ENCODE measurements around the gene COA6. TPM values are rescaled to one million over a fixed set of nuclear protein-coding genes. Genes with fewer than 3 reads are reported as not detected.

The COA6 gene
- total and polyA plus RNA-seq, 2 of the 13 experiments (the other 11 are each of a cell fraction or from before 2014, with no cell fraction given): 32.4 to 104 TPM

DNA sequence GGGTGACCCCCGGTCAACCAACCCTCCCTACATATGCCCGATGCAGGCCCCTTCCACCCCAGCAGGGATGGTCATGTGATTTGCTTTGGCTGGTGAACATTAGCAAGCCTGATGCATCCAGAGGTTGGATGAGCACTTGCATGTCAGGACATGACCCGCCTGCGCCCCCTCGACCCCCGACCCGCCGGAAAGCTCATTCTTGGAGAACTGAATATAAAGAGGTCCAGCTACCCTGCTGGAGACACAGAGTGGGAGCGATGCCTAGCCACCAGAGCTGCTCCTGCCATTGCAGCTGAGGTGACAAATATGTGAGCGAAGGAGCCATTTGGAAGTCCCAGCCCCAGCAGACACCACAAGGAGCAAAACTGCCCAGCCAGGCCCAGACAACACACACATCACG lies 39.6 kb downstream of the COA6 start (continued):
- TF ChIP-seq DNMT3B (CRISPR knock-in tag; conservative IDR thresholded peaks at IDR 0.05) (no peak), RNF2 (conservative IDR thresholded peaks at IDR 0.05; ENCODE audit: low read depth) (no peak), TARDBP (CRISPR knock-in tag; IDR thresholded peaks at IDR 0.05) (no peak)

DNA sequence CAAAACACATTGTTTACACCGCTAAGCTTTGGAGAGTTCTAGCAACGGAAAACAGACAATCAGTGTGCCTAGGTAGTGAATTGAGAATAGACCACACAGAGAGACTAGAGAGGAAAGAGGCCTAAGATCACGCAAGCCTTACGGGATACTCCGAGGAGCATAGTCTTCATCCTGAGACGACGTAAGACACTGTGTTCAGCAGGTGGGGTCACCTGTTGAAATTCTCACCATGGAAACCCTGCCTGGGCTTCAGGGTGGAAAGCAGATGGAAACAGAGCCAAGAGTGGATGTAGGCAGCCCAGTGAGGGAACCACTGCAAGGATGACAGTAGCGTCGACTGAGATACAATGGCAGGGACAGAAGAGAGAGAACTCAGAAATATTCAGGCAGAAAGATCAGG lies 40.2 kb downstream of the COA6 start:
- BruUV-seq (replicated peaks): no TSS peak
- intact Hi-C loops (cut with micrococcal nuclease; ENCODE audit: unreplicated experiment): no loop called here
- in situ Hi-C loops (cut with HindIII; ENCODE audit: extremely low pct_ligation_motif_present, low pct_unique_long_range_greater_than_20kb): no loop called here
- WGBS (ENCODE audit: low lambda C conversion rate): 99% methylated on average over 9 of the region's 9 CpGs
- H2AFZ ChIP-seq (ENCODE audit: low read length): no peak overlapping the region
- H3K79me2 ChIP-seq (ENCODE audit: insufficient read depth, low read length): no peaks in the 10 kb centered on the region
- no peak overlapping the region for H3K4me2 ChIP-seq (ENCODE audit: low read depth, low read length)
- no peak for DNase-seq (ENCODE audit: low spot score)
- H3K27ac ChIP-seq (ENCODE audit: extremely low read length, insufficient read depth, low read length): no peak overlapping the region
- no peak for ATAC-seq
- H3K27me3 ChIP-seq (ENCODE audit: control insufficient read depth in 1 of 2, insufficient read depth in 2 of 2, low read length in 2 of 2): no peaks in the 10 kb centered on the region; a peak in 1 of 5 replicates
- ChIA-PET POLR2A (no interaction called here), CTCF (ENCODE audit: low intra/inter-chr PET ratio, low total read pairs) (no interaction called here)
- no peaks in the 10 kb centered on the region for H3K4me1 ChIP-seq (ENCODE audit: insufficient read depth, low read length)
- no peaks in the 10 kb centered on the region for H4K20me1 ChIP-seq (ENCODE audit: insufficient read depth, low read length)
- no peak for FAIRE-seq
- no peaks in the 10 kb centered on the region for H3K9me3 ChIP-seq (ENCODE audit: low read length)
- H3K36me3 ChIP-seq (replicated peaks in 1 of 2; ENCODE audit: control insufficient read depth in 1 of 2, insufficient read depth in 2 of 2, low read length in 2 of 2): peaks cover 5 to 58% of the 10 kb centered on the region in 2 experiments
- H3K9ac ChIP-seq (ENCODE audit: insufficient read depth, low read depth, low read length): no peak overlapping the region
- no peak overlapping the region for H3K4me3 ChIP-seq (replicated peaks in 1 of 3; ENCODE audit: insufficient read depth in 1 of 3, low read depth in 2 of 3, low read length in 3 of 3)
- TF ChIP-seq TGIF2 (CRISPR knock-in tag; IDR thresholded peaks at IDR 0.05): no peak
- no peak for TF ChIP-seq ZNF644 (CRISPR knock-in tag; IDR thresholded peaks at IDR 0.05; ENCODE audit: low read depth)
- no peak for TF ChIP-seq SMARCC2 (IDR thresholded peaks at IDR 0.05)
- no peak for TF ChIP-seq SALL2 (CRISPR knock-in tag; IDR thresholded peaks at IDR 0.05)
- no peak for TF ChIP-seq ZFYVE20 (CRISPR knock-in tag; IDR thresholded peaks at IDR 0.05; ENCODE audit: borderline replicate concordance, low read depth)
- no peak for TF ChIP-seq SAFB2 (CRISPR knock-in tag; IDR thresholded peaks at IDR 0.05; ENCODE audit: borderline replicate concordance, low read depth)
- TF ChIP-seq, protein P1, sequence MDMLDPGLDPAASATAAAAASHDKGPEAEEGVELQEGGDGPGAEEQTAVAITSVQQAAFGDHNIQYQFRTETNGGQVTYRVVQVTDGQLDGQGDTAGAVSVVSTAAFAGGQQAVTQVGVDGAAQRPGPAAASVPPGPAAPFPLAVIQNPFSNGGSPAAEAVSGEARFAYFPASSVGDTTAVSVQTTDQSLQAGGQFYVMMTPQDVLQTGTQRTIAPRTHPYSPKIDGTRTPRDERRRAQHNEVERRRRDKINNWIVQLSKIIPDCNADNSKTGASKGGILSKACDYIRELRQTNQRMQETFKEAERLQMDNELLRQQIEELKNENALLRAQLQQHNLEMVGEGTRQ (IDR thresholded peaks at IDR 0.05; ENCODE audit: low read depth, low read length): no peak
- TF ChIP-seq, protein P1 (CRISPR knock-in tag; IDR thresholded peaks at IDR 0.05; ENCODE audit: borderline replicate concordance): no peak
- no peak for TF ChIP-seq JUND (CRISPR knock-in tag; IDR thresholded peaks at IDR 0.05)
- no peak for TF ChIP-seq ZFAT (CRISPR knock-in tag; conservative IDR thresholded peaks at IDR 0.05)
- TF ChIP-seq, protein P2, sequence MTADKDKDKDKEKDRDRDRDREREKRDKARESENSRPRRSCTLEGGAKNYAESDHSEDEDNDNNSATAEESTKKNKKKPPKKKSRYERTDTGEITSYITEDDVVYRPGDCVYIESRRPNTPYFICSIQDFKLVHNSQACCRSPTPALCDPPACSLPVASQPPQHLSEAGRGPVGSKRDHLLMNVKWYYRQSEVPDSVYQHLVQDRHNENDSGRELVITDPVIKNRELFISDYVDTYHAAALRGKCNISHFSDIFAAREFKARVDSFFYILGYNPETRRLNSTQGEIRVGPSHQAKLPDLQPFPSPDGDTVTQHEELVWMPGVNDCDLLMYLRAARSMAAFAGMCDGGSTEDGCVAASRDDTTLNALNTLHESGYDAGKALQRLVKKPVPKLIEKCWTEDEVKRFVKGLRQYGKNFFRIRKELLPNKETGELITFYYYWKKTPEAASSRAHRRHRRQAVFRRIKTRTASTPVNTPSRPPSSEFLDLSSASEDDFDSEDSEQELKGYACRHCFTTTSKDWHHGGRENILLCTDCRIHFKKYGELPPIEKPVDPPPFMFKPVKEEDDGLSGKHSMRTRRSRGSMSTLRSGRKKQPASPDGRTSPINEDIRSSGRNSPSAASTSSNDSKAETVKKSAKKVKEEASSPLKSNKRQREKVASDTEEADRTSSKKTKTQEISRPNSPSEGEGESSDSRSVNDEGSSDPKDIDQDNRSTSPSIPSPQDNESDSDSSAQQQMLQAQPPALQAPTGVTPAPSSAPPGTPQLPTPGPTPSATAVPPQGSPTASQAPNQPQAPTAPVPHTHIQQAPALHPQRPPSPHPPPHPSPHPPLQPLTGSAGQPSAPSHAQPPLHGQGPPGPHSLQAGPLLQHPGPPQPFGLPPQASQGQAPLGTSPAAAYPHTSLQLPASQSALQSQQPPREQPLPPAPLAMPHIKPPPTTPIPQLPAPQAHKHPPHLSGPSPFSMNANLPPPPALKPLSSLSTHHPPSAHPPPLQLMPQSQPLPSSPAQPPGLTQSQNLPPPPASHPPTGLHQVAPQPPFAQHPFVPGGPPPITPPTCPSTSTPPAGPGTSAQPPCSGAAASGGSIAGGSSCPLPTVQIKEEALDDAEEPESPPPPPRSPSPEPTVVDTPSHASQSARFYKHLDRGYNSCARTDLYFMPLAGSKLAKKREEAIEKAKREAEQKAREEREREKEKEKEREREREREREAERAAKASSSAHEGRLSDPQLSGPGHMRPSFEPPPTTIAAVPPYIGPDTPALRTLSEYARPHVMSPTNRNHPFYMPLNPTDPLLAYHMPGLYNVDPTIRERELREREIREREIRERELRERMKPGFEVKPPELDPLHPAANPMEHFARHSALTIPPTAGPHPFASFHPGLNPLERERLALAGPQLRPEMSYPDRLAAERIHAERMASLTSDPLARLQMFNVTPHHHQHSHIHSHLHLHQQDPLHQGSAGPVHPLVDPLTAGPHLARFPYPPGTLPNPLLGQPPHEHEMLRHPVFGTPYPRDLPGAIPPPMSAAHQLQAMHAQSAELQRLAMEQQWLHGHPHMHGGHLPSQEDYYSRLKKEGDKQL (CRISPR knock-in tag; IDR thresholded peaks at IDR 0.05; ENCODE audit: low read depth): no peak
- TF ChIP-seq, protein P3, sequence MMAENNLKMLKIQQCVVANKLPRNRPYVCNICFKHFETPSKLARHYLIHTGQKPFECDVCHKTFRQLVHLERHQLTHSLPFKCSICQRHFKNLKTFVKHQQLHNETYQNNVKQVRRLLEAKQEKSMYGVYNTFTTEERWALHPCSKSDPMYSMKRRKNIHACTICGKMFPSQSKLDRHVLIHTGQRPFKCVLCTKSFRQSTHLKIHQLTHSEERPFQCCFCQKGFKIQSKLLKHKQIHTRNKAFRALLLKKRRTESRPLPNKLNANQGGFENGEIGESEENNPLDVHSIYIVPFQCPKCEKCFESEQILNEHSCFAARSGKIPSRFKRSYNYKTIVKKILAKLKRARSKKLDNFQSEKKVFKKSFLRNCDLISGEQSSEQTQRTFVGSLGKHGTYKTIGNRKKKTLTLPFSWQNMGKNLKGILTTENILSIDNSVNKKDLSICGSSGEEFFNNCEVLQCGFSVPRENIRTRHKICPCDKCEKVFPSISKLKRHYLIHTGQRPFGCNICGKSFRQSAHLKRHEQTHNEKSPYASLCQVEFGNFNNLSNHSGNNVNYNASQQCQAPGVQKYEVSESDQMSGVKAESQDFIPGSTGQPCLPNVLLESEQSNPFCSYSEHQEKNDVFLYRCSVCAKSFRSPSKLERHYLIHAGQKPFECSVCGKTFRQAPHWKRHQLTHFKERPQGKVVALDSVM (CRISPR knock-in tag; IDR thresholded peaks at IDR 0.05): no peak

Measured in HepG2 (cell line).